HL-60 (cell line): ENCODE measurements around the gene ZFHX3.

Experiments used
- DNase-seq, 2 experiments: peaks; one replicate each; pipeline ENCODE4 v3.0.0-alpha.2; 2010 to 2020; ENCODE audit warnings: low read depth in 1 of 2, low spot score in 1 of 2
- H3K27ac ChIP-seq: fragments of 250-450 bp; sonication (Bioruptor Pico); replicated peaks from 2 replicates; pipeline ENCODE4 v1.5.1; 2020; ENCODE audit warnings: mild to moderate bottlenecking, moderate library complexity
- H3K27me3 ChIP-seq: fragments of 250-450 bp; sonication (Bioruptor Pico); 2 replicates; pipeline ENCODE4 v1.5.1; 2021; ENCODE audit warnings: mild to moderate bottlenecking, moderate library complexity; ENCODE audit not compliant: insufficient read depth, poor library complexity, severe bottlenecking
- H3K4me3 ChIP-seq: replicated peaks from 2 replicates; pipeline ENCODE4 v1.5.1; 2011; ENCODE audit warnings: mild to moderate bottlenecking, control low read depth, low read length; ENCODE audit not compliant: insufficient read depth
- CTCF ChIP-seq: IDR thresholded peaks from one replicate; pipeline ENCODE4 v1.5.1; 2011; ENCODE audit warnings: low read length, control low read depth, inconsistent platforms; ENCODE audit not compliant: insufficient read depth
- GABPA ChIP-seq: IDR thresholded peaks from 2 replicates; pipeline ENCODE4 v1.6.1; 2012; ENCODE audit warnings: low read depth
- POLR2AphosphoS5 ChIP-seq: IDR thresholded peaks from 2 replicates; pipeline ENCODE4 v1.6.1; 2012; ENCODE audit warnings: low read depth
- REST ChIP-seq: IDR thresholded peaks from 2 replicates; pipeline ENCODE4 v1.6.1; 2012; ENCODE audit warnings: low read depth; ENCODE audit not compliant: insufficient replicate concordance
- SPI1 ChIP-seq: IDR thresholded peaks from 2 replicates; pipeline ENCODE4 v1.6.1; 2012; ENCODE audit warnings: low read depth, mild to moderate bottlenecking, borderline replicate concordance

ZFHX3 gene

DNA sequence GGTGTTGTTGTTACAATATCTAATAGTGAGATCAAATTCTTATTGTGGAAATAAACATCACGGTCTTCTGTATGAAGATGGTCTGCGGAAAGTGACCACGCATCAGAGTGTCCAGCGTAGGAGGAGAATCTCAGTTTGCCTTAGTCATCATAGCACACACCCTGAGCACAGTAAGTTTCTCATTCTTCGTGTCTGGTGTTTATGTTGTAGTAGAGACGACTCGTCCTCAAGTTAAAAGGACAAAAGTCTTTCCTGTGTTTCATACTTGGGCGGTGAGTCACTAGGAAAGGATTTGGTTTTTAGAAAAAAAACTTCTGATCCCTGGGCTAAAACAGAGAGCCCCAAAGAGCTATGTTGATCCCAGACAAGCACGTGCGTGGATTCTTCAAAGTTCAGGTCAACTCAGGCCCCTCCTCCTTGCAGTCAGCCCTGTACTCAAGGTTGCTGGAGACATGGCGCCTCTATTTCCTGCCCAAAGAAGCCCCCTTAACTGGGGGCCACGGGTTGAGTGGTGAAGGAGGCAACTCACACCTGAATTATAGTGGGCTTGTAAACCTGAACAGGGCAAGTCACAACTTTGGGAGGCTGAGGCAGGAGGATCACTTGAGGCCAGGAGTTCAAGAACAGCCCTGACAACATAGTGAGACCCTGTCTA is 170.4 kb downstream of the ZFHX3 start:
- no peak for TF ChIP-seq REST
- TF ChIP-seq SPI1: no peak
- no peak for TF ChIP-seq POLR2AphosphoS5
- TF ChIP-seq CTCF: no peak
- TF ChIP-seq GABPA: no peak
- no peak overlapping the region for H3K4me3 ChIP-seq
- no peaks in the 10 kb centered on the region for H3K27me3 ChIP-seq
- no peak for DNase-seq
- H3K27ac ChIP-seq: peak overlapping the region; percentile 70

DNA sequence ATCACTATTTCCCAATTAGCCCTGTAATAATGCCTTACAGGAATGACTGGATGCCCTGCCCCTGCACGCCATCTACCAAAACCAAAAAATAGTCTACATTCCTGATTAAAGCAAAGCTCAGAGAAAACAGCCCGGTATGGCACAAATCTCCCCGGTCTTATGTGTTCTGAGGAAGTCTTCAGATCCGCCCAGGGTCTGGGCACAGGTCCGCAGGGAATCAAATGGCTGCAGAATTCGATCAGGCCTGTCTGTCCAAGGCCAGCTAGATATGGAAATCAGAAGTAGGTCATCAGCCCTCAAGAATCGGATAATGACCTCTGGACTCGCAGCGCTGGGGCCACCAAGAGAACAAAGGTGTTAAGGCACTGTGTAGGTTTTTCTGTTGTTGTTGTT is 171.0 kb downstream of the ZFHX3 start:
- no peak overlapping the region for H3K4me3 ChIP-seq
- no peak for DNase-seq
- no peak for TF ChIP-seq REST
- no peak for TF ChIP-seq POLR2AphosphoS5
- no peak for TF ChIP-seq CTCF
- TF ChIP-seq SPI1: no peak
- no peak for TF ChIP-seq GABPA
- peak overlapping the region; percentile 70 for H3K27ac ChIP-seq
- no peaks in the 10 kb centered on the region for H3K27me3 ChIP-seq

- H3K27me3 ChIP-seq: no peaks in the 10 kb centered on the region
- H3K27ac ChIP-seq: peak overlapping the region; percentile 70
- peak; percentile 73 to 90 for DNase-seq
- H3K4me3 ChIP-seq: no peak overlapping the region
- TF ChIP-seq GABPA: peak; percentile 55; the same call in 1 of the 2 replicates
- TF ChIP-seq REST: no peak
- peak; percentile 89 for TF ChIP-seq SPI1
- peak; percentile 85 for TF ChIP-seq POLR2AphosphoS5
- TF ChIP-seq CTCF: no peak
Observed at GRCh38 chr16:72876221-72876620, 171.7 kb downstream of the ZFHX3 start.
